Measurements from ENCODE around the gene COPS7B.

The COPS7B gene

DNA sequence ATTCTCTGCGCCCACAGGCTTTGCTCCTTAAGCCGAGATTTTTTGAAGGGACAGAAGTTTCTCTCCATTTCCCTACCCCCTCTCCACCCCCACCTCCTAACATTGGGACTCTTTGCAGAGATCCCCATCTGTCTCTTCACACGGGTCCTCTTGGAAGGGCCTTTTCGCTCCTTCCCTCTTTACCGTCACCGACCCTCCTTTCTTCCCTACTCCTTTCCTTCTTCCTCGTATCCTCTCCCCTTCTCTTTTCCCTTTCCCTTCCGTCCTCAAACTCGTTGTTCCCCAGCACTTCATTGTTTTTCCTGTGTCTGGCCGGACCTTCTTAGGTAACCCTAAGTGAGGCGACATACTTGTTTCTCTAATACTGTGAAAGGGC, 660 bp downstream of the COPS7B start:
- DNase-seq = no peak

DNA sequence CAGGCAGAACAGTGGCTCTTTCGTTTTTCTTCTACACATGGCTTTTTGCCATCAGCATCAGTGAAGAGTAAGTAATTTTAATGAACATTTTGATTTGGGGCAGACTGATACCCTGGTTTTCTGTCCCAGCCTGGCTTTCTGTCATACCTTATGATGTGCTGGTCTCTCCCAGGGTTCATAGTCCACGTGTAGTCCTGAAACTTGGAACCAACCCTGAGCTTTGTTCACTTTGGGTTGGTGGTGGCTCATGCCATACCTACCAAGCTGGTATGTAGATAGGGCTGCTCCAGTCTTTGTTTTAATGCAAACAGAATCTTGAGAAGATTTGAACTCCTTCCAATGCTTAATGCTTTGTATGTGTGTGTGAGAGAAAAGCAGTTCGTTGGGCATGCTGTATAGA, 4.9 kb downstream of the COPS7B start:
- DNase-seq = no peak

DNA sequence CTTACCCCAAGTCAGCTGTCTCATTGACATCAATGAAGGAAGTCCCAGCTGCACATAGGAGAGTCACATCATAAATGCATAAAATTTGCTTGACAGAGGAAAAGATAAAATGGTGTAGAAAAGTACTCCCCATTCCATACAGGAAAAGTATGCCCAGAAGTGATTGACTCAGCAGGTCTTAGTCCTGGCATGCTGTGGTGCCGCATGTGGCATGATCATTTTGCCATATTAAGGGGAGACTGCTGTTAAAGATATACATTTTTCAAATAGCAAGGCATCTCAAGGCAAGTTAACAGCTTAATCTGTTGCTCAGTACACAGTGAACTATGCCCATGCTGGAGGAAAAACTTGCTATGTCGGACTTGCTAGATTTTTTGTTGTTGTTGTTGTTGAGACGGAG, 8.1 kb downstream of the COPS7B start:
- DNase-seq = no peak

DNA sequence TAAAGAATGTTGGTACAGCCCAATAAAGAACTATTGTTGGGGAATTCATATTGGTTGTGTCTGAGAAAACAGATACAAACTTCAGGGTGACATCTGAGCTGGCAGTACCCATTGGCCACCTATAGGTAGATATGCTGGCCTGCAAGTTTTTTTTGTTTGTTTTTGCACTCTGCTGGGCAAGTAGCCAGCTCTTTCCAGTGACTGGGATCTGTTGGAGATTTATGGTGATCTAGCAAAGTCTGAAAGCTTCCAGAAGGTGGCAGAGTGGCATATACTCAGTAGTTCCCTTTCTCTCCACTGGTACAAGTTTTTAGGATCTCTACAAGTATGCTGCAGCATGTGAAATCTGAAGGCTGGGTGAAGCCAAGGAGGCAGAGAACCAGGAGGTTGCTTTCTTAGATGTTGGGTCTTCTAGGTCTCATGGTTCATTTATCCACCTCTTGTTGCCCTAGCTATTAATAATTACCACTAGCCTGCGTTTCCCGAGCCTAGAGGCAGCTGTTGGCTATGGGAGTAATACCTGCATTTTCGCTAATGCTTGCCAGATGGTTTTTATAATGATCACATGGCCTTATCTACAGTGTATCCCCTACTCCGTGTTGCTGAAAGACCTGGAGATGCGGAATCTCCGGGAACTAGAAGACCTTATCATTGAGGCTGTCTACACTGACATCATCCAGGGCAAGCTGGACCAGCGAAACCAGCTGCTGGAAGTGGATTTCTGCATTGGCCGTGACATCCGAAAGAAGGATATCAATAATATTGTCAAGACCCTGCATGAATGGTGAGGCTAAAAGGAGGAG, 9.5 kb downstream of the COPS7B start:
- DNase-seq = no peak

DNA sequence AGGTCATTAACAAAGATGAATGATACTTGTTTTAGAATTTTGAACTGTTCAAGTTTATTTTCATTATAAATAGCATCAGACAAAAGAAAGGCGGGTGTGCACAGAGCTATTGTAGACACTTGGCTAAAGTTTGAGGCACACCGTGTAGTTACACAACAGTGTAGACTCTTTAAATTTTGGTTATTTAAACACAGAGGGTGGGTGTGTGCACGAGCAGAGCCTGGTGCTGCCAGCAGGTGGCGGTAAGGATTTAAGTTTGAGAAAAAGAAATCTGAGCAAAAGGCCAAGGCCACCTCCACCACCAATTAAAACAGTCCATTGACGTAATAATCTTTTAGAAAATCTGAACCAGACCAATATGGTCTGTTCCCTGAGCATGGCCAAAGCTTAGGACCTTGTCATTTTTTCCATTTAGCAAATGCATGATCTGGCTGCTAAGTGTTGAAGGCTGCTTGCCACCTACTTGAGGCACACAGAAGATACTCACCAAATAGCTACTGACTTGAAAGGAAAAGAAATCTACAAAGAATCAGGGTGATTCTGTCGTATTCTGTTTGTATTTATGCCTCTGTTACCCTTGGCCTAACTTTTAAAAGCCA, 14.3 kb downstream of the COPS7B start:
- DNase-seq = no peak

DNA sequence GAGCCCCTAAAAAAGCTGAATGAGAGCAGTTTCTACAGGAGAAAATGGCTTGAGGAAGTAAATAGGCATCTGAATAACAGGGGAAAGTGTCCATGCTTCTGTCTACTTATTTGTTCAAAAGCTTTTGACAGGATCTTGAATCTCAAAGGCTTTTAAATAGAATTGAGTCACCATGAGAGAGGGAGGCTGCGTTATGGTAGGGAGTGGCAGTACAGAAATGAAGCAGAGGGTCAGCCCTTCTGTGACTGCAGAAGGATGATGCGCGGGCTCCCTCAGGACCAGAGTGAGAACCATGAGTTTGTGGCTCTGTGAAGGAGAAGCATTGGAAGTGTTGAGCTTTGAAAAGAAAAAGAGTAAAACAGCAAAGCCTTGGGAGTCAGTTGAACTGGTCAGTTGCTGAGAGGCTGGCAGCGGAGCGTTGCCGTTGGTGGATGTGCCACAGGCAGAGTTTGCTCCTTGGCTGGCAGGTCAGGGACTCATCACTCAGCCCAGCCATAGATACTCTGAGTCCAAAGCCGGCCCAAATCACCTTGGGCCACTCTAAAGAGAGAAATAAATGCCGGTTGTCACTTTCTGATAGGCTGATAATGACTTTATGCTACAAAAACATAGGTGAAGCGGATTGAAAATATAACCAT, 17.4 kb downstream of the COPS7B start:
- DNase-seq = no peak

DNA sequence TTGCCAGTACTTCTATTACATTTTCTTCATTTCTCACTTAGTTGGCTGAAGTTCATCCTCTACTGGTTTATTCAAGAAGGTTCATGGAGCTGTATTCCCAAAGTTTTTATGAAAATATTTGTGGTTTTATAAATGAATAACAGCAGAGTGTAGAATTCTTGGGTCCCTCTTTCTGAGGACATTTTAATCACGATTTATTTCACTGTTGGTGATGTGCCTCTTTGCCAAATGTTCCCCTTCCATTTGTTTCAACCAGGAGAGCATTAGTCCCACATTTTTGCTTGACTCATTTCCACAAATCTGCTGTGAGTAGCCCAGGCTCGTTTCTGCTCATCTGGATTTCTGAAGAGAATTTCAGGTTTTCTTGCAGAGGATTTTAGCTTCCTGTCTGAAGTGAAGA, 20.8 kb downstream of the COPS7B start:
- no peak for DNase-seq

DNA sequence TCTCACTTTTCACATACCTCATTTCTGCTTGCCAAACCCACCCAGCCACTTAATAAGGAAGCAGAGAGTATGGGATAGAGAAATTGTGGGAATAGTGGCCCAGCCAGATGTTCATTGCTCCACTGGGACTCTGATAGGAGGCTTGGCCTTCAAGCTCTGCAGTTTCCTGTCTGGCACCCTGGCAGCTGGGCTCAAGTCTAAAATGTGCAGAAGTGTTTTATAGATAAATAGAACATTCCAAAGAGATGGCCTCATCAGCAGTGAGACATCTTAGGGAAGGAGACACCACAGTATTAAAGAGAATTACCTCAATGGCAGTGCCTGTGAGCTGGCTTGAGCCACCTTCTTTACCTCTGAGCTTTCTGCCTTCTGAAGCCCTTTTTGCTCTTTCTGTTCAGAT, 24.7 kb downstream of the COPS7B start:
- no peak for DNase-seq

DNA sequence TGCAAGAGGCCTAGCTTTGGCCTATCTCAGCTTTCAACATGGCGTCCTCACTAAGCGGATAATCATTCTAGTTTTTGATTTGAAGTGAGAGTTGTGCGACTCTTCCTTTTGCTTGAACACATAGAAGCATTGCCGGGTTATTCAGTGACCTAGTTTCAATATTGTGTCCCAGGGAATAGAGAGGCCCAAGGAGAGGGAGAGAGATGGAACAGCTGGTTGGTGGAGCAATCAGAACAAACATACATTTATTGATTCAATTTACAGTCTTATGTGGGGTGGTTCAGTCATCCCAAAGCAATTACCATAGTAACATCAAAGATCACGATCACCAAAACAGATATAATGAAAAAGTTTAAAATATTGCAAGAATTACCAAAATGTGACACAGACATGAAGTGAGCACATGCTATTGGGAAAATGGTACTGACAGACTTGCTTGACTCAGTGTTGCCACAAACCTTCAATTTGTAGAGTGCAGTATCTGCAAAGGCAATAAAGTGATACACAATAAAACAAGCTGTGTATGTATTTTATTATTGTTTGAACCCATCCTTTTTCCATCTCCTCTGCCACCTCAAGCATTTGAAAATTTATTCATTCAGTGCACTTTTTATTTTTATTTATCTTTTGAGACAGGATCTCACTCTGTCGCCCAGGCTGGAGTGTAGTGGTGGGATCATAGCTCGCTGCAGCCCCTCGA, 30.2 kb downstream of the COPS7B start:
- DNase-seq = no peak

DNA sequence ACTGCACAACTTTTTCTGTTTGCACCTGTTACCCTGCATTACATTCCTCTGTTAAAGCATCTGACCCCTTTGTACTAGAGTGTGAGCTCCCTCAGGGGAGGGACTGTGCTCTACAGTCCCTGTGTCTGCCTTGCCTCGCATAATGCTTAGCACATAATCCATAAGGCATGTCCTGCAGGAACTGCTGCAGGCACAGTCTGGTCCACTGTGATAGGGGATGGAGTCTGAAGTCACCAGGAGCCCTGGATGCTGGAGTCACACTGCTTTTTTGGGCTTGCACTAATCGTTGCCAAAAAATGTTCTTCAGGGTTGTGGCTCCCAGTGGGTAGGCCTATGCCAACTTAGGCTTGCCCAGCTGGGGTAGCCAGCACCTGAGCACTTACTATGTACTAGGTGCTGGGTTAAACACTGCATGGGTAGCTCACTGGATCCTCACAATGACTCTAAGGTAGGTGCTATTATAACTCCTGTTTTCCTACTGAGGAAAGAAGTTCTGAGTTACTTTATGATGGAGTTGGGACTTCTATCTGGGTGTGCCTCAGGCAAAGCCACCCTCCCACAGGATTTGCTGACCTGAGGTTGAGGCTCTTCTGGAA, 33.3 kb downstream of the COPS7B start:
- no peak for DNase-seq

DNA sequence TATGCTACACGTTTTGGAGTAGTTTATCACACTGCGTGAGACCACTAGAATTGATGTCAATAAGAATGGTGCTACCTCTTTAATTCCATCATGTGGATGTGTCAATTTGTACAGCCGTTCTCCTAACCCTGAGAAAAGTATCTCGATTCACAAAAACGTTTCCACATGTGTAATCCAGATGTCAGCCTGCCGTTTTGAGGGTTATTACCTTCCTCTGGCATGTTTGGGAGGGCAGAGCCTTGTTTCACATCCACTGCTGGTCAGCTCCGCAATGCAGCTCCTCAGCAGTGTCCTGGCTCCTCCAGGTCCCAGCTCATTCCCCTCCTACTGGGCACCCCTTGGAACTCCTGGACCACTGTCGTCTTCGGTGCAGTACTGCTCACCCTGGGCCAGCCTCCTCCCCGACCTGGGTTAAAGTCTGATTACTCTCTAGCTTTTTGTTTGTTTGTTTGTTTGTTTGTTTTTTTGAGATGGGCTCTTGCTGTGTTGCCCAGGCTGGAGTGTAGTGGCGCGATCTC, 34.6 kb downstream of the COPS7B start:
- DNase-seq = no peak

DNA sequence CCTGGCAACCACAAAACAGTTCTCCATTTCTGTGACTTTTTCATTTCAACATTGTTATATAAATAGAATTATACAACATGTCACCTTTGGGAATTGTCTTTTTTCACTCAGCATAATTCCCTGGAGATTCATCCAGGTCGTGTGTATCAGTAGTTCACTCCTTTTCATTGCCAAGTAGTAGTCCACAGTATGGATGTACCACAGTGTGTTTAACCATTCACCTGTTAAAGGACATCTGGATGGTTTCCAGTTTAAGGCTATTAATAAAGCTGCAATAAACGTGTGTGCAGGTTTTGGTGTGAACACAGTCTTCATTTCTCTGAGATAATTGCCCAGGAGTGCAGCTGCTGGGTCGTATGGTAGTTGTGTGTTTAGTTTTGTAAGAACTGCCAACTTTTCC, 35.7 kb downstream of the COPS7B start:
- DNase-seq = no peak

DNA sequence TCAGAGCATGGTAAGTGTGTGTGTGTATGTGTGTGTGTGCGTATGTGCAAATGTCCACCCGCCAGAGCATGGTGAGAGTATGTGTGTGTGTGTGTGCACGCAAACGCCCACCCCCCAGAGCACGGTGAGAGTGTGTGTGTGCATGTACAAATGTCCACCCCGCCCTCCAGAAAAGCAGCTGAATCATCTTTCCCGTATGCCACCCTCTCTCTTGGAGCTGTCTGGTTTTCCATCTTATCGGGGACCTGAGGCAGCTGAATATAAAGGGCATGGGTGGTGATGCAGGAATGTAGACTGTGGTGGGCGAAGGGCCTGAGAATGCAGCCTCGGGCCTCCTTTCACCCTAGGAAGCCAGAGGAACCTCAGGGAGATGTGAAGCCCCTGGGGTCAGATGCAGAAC, 66.9 kb downstream of the COPS7B start:
- no peak for DNase-seq

DNA sequence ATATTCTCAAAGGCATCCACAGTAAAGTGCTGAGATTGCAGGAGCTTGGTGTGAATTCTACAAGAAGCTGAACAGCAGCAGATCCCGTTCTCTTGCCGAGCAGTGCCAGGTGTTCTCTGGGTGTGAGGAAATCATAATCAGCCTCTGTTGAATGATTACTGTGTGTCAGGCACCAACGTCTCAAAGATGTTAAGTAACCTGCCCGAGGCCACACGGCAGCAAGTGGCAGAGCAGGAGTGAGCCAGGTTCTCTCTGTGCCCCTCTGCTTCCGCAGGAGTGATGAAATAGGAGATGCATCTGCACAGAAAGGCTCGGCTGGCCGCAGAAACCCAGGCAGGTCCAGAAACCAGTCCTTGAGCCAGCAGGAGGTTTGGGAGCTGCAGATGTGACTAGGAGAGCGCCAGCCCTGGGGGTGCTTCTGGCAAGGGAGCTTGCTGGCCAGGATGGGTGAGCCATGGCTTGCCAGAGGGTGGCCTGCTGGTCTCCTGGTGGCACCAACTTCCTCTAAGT, 68.4 kb downstream of the COPS7B start:
- DNase-seq = no peak

DNA sequence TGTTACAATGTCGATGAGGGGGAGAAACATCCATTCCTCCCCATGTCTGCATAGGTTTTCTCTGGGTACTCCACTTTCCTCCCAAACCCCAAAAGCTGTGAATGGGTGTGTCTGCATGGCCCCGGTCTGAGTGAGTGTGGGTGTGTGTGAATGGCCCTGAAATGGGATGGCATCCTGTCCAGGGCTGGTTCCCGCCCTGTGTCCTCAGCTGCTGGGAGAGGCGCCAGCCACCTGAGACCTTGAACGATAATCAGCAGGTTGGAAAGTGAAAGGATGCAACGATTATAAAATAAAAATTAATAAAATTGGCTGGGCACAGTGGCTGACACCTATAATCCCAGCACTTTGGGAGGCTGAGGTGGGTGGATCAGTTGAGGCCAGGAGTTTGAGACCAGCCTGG, 70.7 kb downstream of the COPS7B start:
- no peak for DNase-seq

Data from NCI-H1048 (cell line).